HEK293 (cell line): ENCODE results near the gene NOB1.

Source experiments
- CTCF ChIA-PET: fragments of 350-600 bp; formaldehyde crosslinking; extraction: SDS; loops from one replicate; lab custom pipeline; 2021; ENCODE audit warnings: antibody characterized with exemption; lab: Yijun Ruan, JAX
- POLR2A ChIA-PET: fragments of 300-600 bp; formaldehyde crosslinking; extraction: SDS; loops from one replicate; lab custom pipeline; 2020; ENCODE audit warnings: antibody characterized with exemption, inconsistent platforms; lab: Yijun Ruan, JAX
- H3K27ac ChIP-seq: fragments of 200-500 bp; sonication (Bioruptor generic); 2 replicates; pipeline ENCODE4 v1.5.1; 2014; ENCODE audit warnings: low read depth, low read length, control low read depth, inconsistent platforms; ENCODE audit errors: extremely low read depth
- H3K36me3 ChIP-seq, 2 experiments: fragments of 200-500 bp in 1 of 2; sonication (Bioruptor generic) in 1 of 2; 1 replicate in 1 of 2; 2 replicates in 1 of 2; pipeline ENCODE4 v1.5.1; 2014 to 2017; ENCODE audit warnings: inconsistent platforms in 2 of 2, low read length in 2 of 2; ENCODE audit not compliant: control insufficient read depth in 2 of 2, insufficient read depth in 1 of 2
- H3K4me1 ChIP-seq: fragments of 200-500 bp; sonication (Bioruptor generic); 2 replicates; pipeline ENCODE4 v1.5.1; 2014; ENCODE audit warnings: mild to moderate bottlenecking, low read length, inconsistent platforms; ENCODE audit not compliant: control insufficient read depth, insufficient read depth
- H3K4me3 ChIP-seq: 2 replicates; pipeline ENCODE4 v1.5.1; 2011; ENCODE audit warnings: low read depth, mild to moderate bottlenecking, control low read depth, low read length, moderate library complexity
- H3K9me3 ChIP-seq: fragments of 200-500 bp; sonication (Bioruptor generic); 2 replicates; pipeline ENCODE4 v1.5.1; 2014; ENCODE audit warnings: low read depth, low read length, inconsistent platforms; ENCODE audit not compliant: control insufficient read depth, insufficient read depth
- BCL11B ChIP-seq: fragments of 450-650 bp; formaldehyde crosslinking; IDR thresholded peaks from 2 replicates; pipeline ENCODE4 v1.5.1; 2016; ENCODE audit warnings: low read depth, missing biosample characterization, missing genetic modification characterization
- ELK4 ChIP-seq: IDR thresholded peaks from 2 replicates; pipeline ENCODE4 v1.6.1; 2011; ENCODE audit warnings: mild to moderate bottlenecking, low read depth, low read length, borderline replicate concordance
- FEZF1 ChIP-seq: fragments of 450-650 bp; formaldehyde crosslinking; IDR thresholded peaks from 2 replicates; pipeline ENCODE4 v1.5.1; 2016; ENCODE audit warnings: missing biosample characterization, missing genetic modification characterization
- GFI1B ChIP-seq: fragments of 450-650 bp; formaldehyde crosslinking; IDR thresholded peaks from 2 replicates; pipeline ENCODE4 v1.5.1; 2016; ENCODE audit warnings: missing biosample characterization, missing genetic modification characterization
- GLI4 ChIP-seq: fragments of 450-650 bp; formaldehyde crosslinking; IDR thresholded peaks from 2 replicates; pipeline ENCODE4 v1.5.1; 2016; ENCODE audit warnings: missing biosample characterization, missing genetic modification characterization
- PBX3 ChIP-seq: sonication (generic); formaldehyde crosslinking; IDR thresholded peaks from 2 replicates; pipeline ENCODE4 v1.8.1; 2022; ENCODE audit warnings: mild to moderate bottlenecking, moderate library complexity, missing genetic modification reagents
- PRDM6 ChIP-seq: fragments of 450-650 bp; formaldehyde crosslinking; IDR thresholded peaks from 2 replicates; pipeline ENCODE4 v1.5.1; 2017; ENCODE audit warnings: missing biosample characterization, missing genetic modification characterization
- SP3 ChIP-seq: fragments of 450-650 bp; formaldehyde crosslinking; IDR thresholded peaks from 2 replicates; pipeline ENCODE4 v1.5.1; 2016; ENCODE audit warnings: missing biosample characterization, missing genetic modification characterization
- ZBTB17 ChIP-seq: fragments of 450-650 bp; formaldehyde crosslinking; IDR thresholded peaks from 2 replicates; pipeline ENCODE4 v1.5.1; 2016; ENCODE audit warnings: missing biosample characterization, missing genetic modification characterization
- ZBTB48 ChIP-seq: fragments of 450-650 bp; formaldehyde crosslinking; IDR thresholded peaks from 2 replicates; pipeline ENCODE4 v1.5.1; 2016; ENCODE audit warnings: missing biosample characterization, missing genetic modification characterization
- ZBTB8A ChIP-seq: fragments of 450-650 bp; formaldehyde crosslinking; IDR thresholded peaks from 2 replicates; pipeline ENCODE4 v1.5.1; 2016; ENCODE audit warnings: missing biosample characterization, missing genetic modification characterization
- ZNF10 ChIP-seq: fragments of 450-650 bp; formaldehyde crosslinking; IDR thresholded peaks from 2 replicates; pipeline ENCODE4 v1.5.1; 2017; ENCODE audit warnings: missing biosample characterization, missing genetic modification characterization
- ZNF121 ChIP-seq: fragments of 450-650 bp; formaldehyde crosslinking; IDR thresholded peaks from 2 replicates; pipeline ENCODE4 v1.5.1; 2016; ENCODE audit warnings: missing biosample characterization, missing genetic modification characterization
- ZNF138 ChIP-seq: fragments of 450-650 bp; formaldehyde crosslinking; IDR thresholded peaks from 2 replicates; pipeline ENCODE4 v1.5.1; 2016; ENCODE audit warnings: missing biosample characterization, missing genetic modification characterization, borderline replicate concordance
- ZNF146 ChIP-seq: fragments of 450-650 bp; formaldehyde crosslinking; IDR thresholded peaks from 2 replicates; pipeline ENCODE4 v1.5.1; 2016; ENCODE audit warnings: missing biosample characterization, missing genetic modification characterization
- ZNF175 ChIP-seq: fragments of 450-650 bp; formaldehyde crosslinking; IDR thresholded peaks from 2 replicates; pipeline ENCODE4 v1.5.1; 2016; ENCODE audit warnings: missing biosample characterization, missing genetic modification characterization
- ZNF2 ChIP-seq: fragments of 450-650 bp; formaldehyde crosslinking; IDR thresholded peaks from 2 replicates; pipeline ENCODE4 v1.5.1; 2016; ENCODE audit warnings: missing biosample characterization, missing genetic modification characterization
- ZNF211 ChIP-seq: fragments of 450-650 bp; formaldehyde crosslinking; IDR thresholded peaks from 2 replicates; pipeline ENCODE4 v1.5.1; 2016; ENCODE audit warnings: low read depth, missing biosample characterization, missing genetic modification characterization
- ZNF292 ChIP-seq: fragments of 450-650 bp; formaldehyde crosslinking; IDR thresholded peaks from 2 replicates; pipeline ENCODE4 v1.5.1; 2016; ENCODE audit warnings: low read depth, missing biosample characterization, missing genetic modification characterization, borderline replicate concordance
- ZNF302 ChIP-seq: fragments of 450-650 bp; formaldehyde crosslinking; IDR thresholded peaks from 2 replicates; pipeline ENCODE4 v1.5.1; 2016; ENCODE audit warnings: missing biosample characterization, missing genetic modification characterization, low read depth
- ZNF501 ChIP-seq: fragments of 450-650 bp; formaldehyde crosslinking; IDR thresholded peaks from 2 replicates; pipeline ENCODE4 v1.5.1; 2016; ENCODE audit warnings: missing biosample characterization, missing genetic modification characterization
- ZNF510 ChIP-seq: fragments of 450-650 bp; formaldehyde crosslinking; IDR thresholded peaks from 2 replicates; pipeline ENCODE4 v1.5.1; 2018; ENCODE audit warnings: mild to moderate bottlenecking, missing genetic modification characterization, missing biosample characterization; ENCODE audit not compliant: insufficient replicate concordance
- ZNF530 ChIP-seq: fragments of 450-650 bp; formaldehyde crosslinking; IDR thresholded peaks from 2 replicates; pipeline ENCODE4 v1.5.1; 2016; ENCODE audit warnings: low read depth, missing biosample characterization, missing genetic modification characterization
- ZNF571 ChIP-seq: fragments of 450-650 bp; formaldehyde crosslinking; IDR thresholded peaks from 2 replicates; pipeline ENCODE4 v1.5.0; 2017; ENCODE audit warnings: missing biosample characterization, missing genetic modification characterization
- ZNF596 ChIP-seq: fragments of 450-650 bp; IDR thresholded peaks from 2 replicates; pipeline ENCODE4 v1.5.0; 2018; ENCODE audit warnings: missing biosample characterization, mild to moderate bottlenecking, missing genetic modification characterization, moderate library complexity
- ZNF600 ChIP-seq: fragments of 450-650 bp; formaldehyde crosslinking; IDR thresholded peaks from 2 replicates; pipeline ENCODE4 v1.5.1; 2016; ENCODE audit warnings: missing biosample characterization, missing genetic modification characterization
- ZNF623 ChIP-seq: fragments of 450-650 bp; formaldehyde crosslinking; IDR thresholded peaks from 2 replicates; pipeline ENCODE4 v1.5.1; 2016; ENCODE audit warnings: missing biosample characterization, missing genetic modification characterization
- ZNF626 ChIP-seq: fragments of 450-650 bp; sonication (Bioruptor Pico); formaldehyde crosslinking; IDR thresholded peaks from 2 replicates; pipeline ENCODE4 v1.5.1; 2018; ENCODE audit warnings: missing biosample characterization, missing genetic modification characterization, inconsistent platforms
- ZNF701 ChIP-seq: fragments of 450-650 bp; formaldehyde crosslinking; IDR thresholded peaks from 2 replicates; pipeline ENCODE4 v1.5.1; 2016; ENCODE audit warnings: missing biosample characterization, missing genetic modification characterization
- ZNF768 ChIP-seq: fragments of 450-650 bp; formaldehyde crosslinking; IDR thresholded peaks from 2 replicates; pipeline ENCODE4 v1.5.1; 2018; ENCODE audit warnings: missing biosample characterization, mild to moderate bottlenecking, missing genetic modification characterization
- ZNF792 ChIP-seq: fragments of 450-650 bp; formaldehyde crosslinking; IDR thresholded peaks from 2 replicates; pipeline ENCODE4 v1.5.1; 2016; ENCODE audit warnings: missing biosample characterization, missing genetic modification characterization
- ZSCAN16 ChIP-seq: fragments of 450-650 bp; formaldehyde crosslinking; IDR thresholded peaks from 2 replicates; pipeline ENCODE4 v1.5.1; 2016; ENCODE audit warnings: missing biosample characterization, missing genetic modification characterization
- TF ChIP-seq, protein P1 (sequence below): fragments of 450-650 bp; formaldehyde crosslinking; IDR thresholded peaks from 2 replicates; pipeline ENCODE4 v1.5.1; 2016; ENCODE audit warnings: missing biosample characterization, missing genetic modification characterization
- TF ChIP-seq, protein P2 (sequence below): fragments of 450-650 bp; IDR thresholded peaks from 2 replicates; pipeline ENCODE4 v1.5.1; 2018; ENCODE audit warnings: missing biosample characterization, mild to moderate bottlenecking, missing genetic modification characterization

The NOB1 gene

GRCh38 chr16:69726313-69727060 lies 28.2 kb downstream of the NOB1 start, which contains the start of gene NQO1:
TSS of gene NQO1 (minus strand) at chr16:69726560. CDS start at chr16:69726439, 121 bp downstream.
- CTCF ChIA-PET, result interaction anchor here (2.5 kb wide), 1 partner anchor 27 kb away, joined by 6 read pairs; the partner anchor contains the start of gene NOB1
- H3K9me3 ChIP-seq, result no peaks in the 10 kb centered on the region
- TF ChIP-seq ZNF792 (tag by site-specific recombination), result no peak
- TF ChIP-seq ZNF146 (tag by site-specific recombination), result no peak
- TF ChIP-seq ZNF10 (tag by site-specific recombination), result no peak
- TF ChIP-seq ZNF530 (tag by site-specific recombination), result no peak
- no peak for TF ChIP-seq ZSCAN16 (tag by site-specific recombination)
- TF ChIP-seq ZNF768 (tag by site-specific recombination), result no peak
- no peak for TF ChIP-seq ZNF571 (tag by site-specific recombination)
- TF ChIP-seq ZNF501 (tag by site-specific recombination), result no peak
- no peak for TF ChIP-seq ZNF211
- no peak; the same call in 1 of the 2 replicates for TF ChIP-seq FEZF1
- no peak for TF ChIP-seq ZNF701 (tag by site-specific recombination)
- peak; percentile 69 for TF ChIP-seq SP3 (tag by site-specific recombination)
- no peak for TF ChIP-seq ELK4
- no peak for TF ChIP-seq ZNF292 (tag by site-specific recombination)
- TF ChIP-seq PBX3 (CRISPR knock-in tag), result no peak
- TF ChIP-seq GLI4, result no peak
- TF ChIP-seq, protein P1, sequence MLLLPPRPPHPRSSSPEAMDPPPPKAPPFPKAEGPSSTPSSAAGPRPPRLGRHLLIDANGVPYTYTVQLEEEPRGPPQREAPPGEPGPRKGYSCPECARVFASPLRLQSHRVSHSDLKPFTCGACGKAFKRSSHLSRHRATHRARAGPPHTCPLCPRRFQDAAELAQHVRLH, result 0 out of 2 replicates have a peak, but pooled peaks have one; percentile 8
- TF ChIP-seq ZNF138, result no peak
- no peak for TF ChIP-seq ZNF175 (tag by site-specific recombination)
- no peak; the same call in 1 of the 2 replicates for TF ChIP-seq ZNF600 (tag by site-specific recombination)
- no peak for TF ChIP-seq GFI1B (tag by site-specific recombination)
- TF ChIP-seq BCL11B (tag by site-specific recombination), result no peak
- TF ChIP-seq, protein P2, sequence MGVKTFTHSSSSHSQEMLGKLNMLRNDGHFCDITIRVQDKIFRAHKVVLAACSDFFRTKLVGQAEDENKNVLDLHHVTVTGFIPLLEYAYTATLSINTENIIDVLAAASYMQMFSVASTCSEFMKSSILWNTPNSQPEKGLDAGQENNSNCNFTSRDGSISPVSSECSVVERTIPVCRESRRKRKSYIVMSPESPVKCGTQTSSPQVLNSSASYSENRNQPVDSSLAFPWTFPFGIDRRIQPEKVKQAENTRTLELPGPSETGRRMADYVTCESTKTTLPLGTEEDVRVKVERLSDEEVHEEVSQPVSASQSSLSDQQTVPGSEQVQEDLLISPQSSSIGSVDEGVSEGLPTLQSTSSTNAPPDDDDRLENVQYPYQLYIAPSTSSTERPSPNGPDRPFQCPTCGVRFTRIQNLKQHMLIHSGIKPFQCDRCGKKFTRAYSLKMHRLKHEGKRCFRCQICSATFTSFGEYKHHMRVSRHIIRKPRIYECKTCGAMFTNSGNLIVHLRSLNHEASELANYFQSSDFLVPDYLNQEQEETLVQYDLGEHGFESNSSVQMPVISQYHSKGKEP (tag by site-specific recombination), result peak; percentile 55
- no peak for TF ChIP-seq ZNF302 (tag by site-specific recombination)
- peak; percentile 70 for TF ChIP-seq ZBTB17
- no peak; the same call in 1 of the 2 replicates for TF ChIP-seq ZBTB48 (tag by site-specific recombination)
- TF ChIP-seq PRDM6 (tag by site-specific recombination), result no peak
- no peak for TF ChIP-seq ZNF2 (tag by site-specific recombination)
- no peak for TF ChIP-seq ZNF596 (tag by site-specific recombination)
- no peak for TF ChIP-seq ZNF626
- TF ChIP-seq ZNF510, result no peak
- TF ChIP-seq ZNF623 (tag by site-specific recombination), result no peak
- peak; percentile 76 for TF ChIP-seq ZBTB8A (tag by site-specific recombination)
- TF ChIP-seq ZNF121, result no peak

More at GRCh38 chr16:69726313-69727060, 28.2 kb downstream of the NOB1 start, which contains the start of gene NQO1:
- POLR2A ChIA-PET, result interaction anchor here (0.6 to 2.2 kb wide), 4 partner anchors 11 to 259 kb away, joined by 3 to 10 read pairs (median 6); partner anchors contain the start of gene NOB1
- Histone ChIP-seq H3K27ac (peak within 1 kb of the TSS; percentile 13; the same call in 1 of the 2 replicates), H3K4me1 (no peaks in the 10 kb centered on the region; the same call in 1 of the 2 replicates), H3K36me3 (no peaks in the 10 kb centered on the region), H3K4me3 (peak within 1 kb of the TSS; percentile 46)
